Vagina (tissue), 2 donors: ENCODE measurements around the gene ZRSR2.
"Not testable (repeated sequence)": the region's sequence is repeated elsewhere in the genome, so short reads cannot be mapped to it uniquely, and the experiment has no call there.

Experiments used
- POLR2A ChIP-seq, 2 donors: fragments of 450-650 bp; IDR thresholded peaks; one replicate each; pipeline ENCODE4 v1.6.1; 2017; ENCODE audit warnings: antibody characterized with exemption in 2 of 2, mild to moderate bottlenecking in 2 of 2, moderate library complexity in 2 of 2
- TF ChIP-seq, protein P1 (sequence below), 3 experiments: fragments of 450-650 bp in 2 of 3; fragments of 200-600 bp in 1 of 3; sonication (generic) in 1 of 3; IDR thresholded peaks; one replicate each; pipeline ENCODE4 v1.5.1; 2017 to 2019; ENCODE audit warnings: antibody characterized with exemption in 3 of 3, mild to moderate bottlenecking in 2 of 3, moderate library complexity in 2 of 3

DNA sequence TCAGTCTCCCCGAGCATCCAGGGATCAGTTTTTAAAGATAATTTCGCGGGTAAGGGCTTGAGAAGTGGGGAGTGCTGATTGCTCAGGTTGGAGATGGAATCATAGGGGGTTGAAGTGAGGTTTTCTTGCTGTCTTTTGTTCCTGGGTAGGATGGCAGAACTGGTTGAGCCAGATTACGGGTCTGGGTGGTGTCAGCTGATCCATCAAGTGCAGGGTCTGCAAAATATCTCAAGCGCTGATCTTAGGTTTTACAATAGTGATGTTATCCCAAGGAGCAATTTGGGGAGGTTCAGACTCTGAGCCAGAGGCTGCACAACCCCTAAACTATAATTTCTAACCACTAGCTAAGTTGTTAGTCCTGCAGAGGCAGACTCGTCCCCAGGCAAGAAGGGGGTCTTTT lies 43.6 kb upstream of the ZRSR2 start:
- TF ChIP-seq, protein P1, sequence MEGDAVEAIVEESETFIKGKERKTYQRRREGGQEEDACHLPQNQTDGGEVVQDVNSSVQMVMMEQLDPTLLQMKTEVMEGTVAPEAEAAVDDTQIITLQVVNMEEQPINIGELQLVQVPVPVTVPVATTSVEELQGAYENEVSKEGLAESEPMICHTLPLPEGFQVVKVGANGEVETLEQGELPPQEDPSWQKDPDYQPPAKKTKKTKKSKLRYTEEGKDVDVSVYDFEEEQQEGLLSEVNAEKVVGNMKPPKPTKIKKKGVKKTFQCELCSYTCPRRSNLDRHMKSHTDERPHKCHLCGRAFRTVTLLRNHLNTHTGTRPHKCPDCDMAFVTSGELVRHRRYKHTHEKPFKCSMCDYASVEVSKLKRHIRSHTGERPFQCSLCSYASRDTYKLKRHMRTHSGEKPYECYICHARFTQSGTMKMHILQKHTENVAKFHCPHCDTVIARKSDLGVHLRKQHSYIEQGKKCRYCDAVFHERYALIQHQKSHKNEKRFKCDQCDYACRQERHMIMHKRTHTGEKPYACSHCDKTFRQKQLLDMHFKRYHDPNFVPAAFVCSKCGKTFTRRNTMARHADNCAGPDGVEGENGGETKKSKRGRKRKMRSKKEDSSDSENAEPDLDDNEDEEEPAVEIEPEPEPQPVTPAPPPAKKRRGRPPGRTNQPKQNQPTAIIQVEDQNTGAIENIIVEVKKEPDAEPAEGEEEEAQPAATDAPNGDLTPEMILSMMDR (IDR thresholded peaks at IDR 0.05), result not testable (repeated sequence)
- not testable (repeated sequence) for TF ChIP-seq POLR2A (IDR thresholded peaks at IDR 0.05)
